Measurements from ENCODE around the gene TOMM7.

- no peak for TF ChIP-seq POLR2A (IDR thresholded peaks at IDR 0.05)
- TF ChIP-seq, protein P1, sequence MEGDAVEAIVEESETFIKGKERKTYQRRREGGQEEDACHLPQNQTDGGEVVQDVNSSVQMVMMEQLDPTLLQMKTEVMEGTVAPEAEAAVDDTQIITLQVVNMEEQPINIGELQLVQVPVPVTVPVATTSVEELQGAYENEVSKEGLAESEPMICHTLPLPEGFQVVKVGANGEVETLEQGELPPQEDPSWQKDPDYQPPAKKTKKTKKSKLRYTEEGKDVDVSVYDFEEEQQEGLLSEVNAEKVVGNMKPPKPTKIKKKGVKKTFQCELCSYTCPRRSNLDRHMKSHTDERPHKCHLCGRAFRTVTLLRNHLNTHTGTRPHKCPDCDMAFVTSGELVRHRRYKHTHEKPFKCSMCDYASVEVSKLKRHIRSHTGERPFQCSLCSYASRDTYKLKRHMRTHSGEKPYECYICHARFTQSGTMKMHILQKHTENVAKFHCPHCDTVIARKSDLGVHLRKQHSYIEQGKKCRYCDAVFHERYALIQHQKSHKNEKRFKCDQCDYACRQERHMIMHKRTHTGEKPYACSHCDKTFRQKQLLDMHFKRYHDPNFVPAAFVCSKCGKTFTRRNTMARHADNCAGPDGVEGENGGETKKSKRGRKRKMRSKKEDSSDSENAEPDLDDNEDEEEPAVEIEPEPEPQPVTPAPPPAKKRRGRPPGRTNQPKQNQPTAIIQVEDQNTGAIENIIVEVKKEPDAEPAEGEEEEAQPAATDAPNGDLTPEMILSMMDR (IDR thresholded peaks at IDR 0.05): no peak
These were observed 28.5 kb upstream of the TOMM7 start for GRCh38 chr7:22851145-22851544.
